GM19043 (cell line): ENCODE measurements around the gene BCCIP.

Experiments used
- ATAC-seq: cut with Tn5 transposase; IDR thresholded peaks from one replicate; pipeline ENCODE4 v1.9.1; 2021; ENCODE audit warnings: low read depth; ENCODE audit not compliant: unreplicated experiment

Gene BCCIP

DNA sequence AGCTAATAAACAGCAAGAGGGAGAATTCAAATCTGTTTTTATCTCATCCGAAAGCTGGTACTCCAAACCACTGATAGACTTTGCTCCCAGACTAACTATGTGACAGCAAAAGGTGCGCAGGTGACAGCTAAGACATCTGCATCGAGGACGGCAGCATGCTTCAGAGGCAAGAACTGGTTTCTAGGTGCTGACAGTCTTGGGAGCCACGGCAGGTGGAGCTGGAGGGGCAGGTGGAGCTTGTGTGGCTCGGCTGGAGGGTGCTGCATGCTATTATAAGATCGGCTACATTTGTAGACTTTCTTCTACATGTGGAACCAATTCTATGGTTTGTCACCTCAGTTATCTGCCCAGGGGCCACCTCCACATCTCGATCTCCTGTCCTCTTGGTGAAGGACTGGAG lies 25.9 kb upstream of the BCCIP start:
- no peak for ATAC-seq

DNA sequence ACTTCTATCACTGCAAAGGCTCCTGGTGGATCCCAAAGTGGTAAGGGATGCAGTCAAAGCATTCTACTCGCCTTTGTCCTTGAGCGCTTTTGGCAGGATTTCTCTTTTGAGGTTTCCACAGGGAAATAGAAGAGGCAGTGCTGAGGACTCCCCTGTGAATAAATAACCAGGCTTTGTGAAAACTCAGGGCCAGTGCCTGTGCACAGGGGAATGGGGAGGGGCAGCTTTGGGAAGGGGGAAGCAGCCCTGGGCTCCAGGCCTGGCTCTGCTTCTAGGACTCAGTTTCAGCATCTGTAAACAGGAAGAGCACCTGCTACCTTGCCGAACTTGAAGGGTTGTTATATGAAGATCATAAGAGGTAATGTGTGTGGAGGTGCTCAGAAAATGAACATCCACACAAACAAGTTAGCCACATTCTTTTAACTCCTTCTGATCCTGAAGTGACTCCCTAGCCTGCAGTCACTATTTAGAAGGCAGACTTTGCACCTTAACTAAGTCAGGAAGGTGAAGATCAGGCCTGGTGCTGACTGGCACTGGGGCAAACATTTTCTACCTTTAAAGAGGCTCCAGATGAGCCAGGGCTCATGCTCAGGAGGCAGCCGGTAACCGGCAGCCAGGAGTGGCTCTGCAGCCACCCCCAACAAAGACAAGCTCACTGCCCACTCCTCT lies 25.2 kb upstream of the BCCIP start:
- no peak for ATAC-seq

DNA sequence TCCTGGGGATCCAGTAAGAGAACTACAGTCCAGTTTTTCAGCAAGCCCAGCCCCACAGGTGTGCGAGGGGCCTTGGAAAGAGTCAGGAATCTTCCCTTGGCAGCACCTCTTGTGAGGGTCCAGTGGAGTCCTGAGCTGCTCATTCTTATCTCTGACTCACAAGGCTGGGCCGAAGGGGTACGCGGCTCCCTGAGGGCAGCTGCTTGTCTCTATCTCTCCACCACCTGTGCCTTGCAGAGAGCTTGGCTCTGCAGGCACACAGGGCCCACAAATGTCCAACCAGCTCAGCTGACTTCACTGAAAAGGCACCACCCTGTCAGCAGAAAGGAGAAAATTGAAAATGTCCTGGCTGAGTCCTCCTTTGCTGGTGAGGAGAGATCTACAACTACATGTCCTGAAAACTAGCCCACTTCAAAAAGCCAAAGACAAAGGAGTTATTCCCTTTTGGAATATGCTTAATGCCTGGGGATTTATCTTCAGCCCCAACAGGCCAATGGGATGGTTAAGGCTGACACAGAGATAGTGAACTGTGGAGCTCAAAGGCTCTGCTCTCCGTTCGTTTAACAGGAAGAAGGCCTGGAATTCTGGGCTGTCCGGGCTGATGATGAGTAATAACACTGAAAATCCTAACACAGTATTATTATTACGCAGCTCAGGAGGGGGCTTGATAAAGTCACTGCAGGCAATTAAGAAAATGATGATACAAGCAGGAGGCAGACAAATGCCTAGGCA lies 23.7 kb upstream of the BCCIP start:
- no peak for ATAC-seq

DNA sequence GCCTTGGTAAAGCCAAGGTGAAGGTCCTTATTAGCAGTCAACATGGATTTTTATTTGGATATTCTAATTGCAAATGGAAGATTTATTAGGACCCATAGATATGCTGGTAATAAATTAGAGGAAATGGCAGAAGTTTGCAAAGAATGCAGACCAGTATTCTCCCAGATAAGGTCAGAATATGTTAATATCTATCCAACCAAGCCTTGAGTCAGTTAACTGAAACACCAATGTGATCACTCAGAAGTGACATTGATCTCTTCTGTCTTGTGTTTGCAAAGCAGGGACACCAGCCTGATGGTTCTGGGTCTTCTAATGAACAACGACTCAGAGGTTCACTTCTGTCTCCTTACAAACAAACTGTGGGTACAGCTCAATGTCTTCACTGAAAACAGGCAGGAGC lies 21.8 kb upstream of the BCCIP start:
- no peak for ATAC-seq

DNA sequence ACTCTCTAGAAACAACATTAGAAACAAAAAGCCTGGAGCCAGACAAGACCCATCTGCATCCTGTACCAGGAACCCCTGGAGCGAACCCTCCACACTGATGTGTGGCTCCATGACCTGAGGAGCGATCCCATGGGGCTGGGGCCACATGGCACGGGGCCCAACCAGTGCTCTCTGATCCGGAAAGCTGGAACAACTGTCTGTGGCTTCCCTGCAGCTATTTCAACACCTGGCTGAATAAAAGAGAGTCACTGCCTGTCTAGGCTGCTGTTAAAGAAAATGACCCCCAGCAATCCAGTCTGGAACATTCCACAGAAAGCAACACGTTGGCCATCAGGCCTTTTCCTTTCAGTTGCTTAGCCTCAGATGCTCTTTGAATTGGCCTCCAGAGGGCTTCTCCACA lies 21.2 kb upstream of the BCCIP start:
- no peak for ATAC-seq

DNA sequence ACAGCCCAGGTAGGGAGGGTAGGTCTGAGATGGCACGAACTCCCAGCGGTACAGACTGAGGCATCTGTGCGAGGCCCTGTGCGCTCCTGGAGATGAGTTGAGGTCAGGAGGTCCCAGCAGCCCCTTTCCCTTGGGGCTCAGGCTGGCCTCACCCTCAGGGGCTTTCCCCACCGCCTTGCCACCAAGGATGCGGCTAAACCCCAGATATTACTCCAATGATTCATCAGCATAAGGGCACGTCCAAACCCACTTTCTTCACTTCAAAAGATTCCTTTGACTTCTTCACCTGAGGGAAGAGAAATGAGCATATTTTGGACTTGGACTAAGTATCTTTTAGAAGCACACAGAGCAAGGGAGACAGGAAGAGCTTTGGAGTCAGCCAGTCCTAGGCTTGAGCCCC lies 20.6 kb upstream of the BCCIP start:
- ATAC-seq: no peak

DNA sequence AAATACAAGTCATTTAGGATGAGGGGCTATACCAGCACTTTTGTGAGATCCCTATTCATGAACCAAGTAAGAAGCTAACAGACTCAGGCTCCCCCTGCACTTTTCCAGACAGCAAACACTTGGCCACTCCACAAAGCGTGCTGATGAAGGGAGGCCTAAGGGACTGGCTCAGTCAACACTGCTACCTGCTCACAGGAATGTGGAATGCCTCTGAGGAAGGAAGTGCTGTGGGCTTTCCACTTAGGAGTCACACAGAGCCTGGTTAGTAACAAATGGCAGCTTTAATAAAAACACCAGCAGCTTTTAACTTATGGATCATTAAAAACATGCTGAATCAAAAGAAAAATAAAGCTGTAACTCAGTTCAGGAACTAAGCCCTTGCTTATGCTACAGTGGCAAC lies 15.3 kb upstream of the BCCIP start:
- ATAC-seq: no peak

DNA sequence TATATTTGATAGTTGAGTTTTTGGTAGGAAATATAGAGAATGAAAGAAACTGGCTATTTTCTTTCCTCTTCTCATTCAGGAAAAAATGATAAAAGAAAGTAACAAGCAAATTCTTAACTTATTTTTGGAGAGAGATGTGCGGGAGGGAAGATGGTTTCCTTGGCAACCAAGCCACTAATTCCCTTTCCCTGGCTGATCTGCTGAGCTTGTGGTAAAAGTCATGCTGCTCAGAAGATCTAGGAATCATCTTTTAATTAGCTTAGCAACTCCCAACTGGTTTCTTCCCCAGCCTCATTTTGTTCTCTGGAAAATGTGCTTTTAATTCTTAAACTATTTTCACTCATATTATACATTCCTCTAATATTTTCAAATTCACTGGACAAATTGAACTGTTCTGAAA lies 12.1 kb upstream of the BCCIP start:
- no peak for ATAC-seq

DNA sequence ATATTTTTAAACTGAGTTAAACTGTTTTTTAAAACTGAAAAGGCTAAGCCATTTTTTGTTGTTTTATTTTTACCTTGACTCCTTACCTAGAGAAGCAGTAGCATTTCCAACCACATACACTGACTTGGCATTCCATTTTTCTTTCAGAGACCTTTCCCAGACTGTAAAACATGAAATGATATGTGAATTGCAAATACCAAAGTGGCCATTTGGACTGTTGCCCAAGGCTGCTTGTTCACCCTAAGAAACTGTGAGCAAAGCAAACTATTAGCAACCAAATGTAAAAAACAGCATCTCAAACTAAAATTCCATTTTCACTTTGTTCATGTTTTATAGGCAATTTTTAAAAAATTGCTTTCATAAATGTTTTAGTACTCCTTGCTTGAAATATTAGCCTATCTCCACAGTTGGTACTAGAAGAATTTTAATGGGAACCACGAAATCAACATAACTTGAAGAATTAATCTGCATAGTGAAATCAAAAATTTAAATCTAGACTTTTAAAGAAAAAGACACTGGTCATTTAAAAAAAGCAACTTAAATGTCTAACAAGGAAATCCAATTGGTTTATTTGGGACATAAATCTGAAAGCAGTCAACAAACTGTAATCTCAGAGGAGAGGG lies 11.1 kb upstream of the BCCIP start:
- no peak for ATAC-seq

DNA sequence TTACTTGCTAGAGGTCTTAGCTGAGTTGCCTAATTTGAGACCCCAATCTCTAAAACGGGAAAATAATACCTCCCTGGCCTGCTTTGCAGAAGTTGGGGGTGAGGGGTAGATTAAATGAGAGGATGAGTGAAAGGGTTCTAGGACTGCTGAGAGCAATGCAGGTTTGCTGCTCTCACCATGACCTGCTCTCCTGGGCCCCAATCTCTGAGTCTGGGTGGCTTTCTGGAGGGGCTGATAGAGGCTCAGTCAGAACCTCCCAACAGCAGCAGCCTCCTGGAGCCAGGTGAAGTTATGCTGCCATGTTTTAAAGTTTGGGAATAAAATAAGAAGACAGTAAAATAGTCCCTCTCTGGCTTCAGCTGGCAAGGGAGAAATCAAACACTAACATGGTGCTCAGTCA lies 7.6 kb upstream of the BCCIP start:
- no peak for ATAC-seq

DNA sequence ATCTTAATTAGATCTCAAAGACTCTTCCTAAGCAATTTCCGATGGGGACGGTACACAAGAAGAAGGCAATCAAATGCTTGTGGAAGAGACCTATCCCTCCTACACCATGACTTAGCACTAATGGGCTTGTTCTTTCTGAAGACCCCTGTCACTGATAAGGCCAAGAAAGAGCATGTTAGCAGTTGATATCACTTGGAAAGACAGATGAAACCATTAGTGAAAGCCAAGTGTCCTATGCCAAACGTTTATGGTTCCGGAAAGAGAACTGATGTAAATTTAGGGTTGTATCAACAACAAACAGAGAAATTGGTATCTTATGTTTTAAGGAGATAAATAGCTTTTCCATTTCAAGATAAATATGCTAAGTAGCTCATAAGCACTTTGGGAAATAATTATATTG lies 6.8 kb upstream of the BCCIP start:
- no peak for ATAC-seq

DNA sequence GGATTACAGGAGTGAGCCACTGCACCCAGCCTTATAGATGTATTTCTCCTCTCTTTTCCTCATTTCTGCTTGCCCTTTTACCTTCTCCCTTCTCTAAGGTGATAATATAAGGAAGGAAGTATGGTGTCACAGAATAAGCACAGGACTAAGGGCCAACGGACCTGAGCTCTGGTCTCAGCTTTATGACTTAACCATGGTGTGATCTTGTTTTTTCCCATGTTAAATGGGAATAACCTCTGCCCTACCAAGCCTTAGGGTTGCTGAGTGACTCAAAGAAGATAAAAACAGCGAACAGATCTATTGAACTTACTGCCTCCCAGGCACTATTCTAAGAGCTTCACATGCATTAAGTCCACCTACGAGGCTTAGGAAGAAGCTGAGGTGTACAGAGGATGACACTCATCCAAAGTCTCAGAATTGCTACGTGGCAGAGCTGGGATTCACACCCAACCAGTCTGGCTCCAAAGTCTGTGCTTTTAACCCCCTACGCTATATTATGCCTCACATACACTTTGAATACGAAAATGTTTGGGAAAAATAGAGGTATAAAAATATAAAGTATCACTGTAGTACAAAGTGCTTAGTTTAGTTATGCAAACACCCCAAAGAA lies 5.9 kb upstream of the BCCIP start:
- ATAC-seq: no peak

DNA sequence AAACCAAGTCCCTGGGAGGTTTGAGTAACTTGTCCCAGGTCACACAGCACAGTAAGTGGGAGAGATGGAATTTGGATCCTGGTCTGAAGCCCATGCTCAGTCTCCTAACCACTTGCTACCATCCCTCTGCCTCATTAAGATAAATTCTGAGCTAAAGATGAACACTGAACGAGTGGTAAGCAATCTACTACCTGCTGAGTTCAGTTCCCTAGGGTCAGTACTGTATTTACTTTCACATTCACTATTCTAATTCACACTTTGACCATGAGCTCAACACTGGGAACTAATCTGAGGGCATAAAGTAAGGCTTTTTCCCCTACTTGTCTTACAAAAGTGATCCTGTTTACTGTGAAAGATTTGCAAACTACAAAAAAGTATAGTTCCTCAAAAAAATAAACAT lies 2.6 kb upstream of the BCCIP start:
- ATAC-seq: peak; percentile 67

DNA sequence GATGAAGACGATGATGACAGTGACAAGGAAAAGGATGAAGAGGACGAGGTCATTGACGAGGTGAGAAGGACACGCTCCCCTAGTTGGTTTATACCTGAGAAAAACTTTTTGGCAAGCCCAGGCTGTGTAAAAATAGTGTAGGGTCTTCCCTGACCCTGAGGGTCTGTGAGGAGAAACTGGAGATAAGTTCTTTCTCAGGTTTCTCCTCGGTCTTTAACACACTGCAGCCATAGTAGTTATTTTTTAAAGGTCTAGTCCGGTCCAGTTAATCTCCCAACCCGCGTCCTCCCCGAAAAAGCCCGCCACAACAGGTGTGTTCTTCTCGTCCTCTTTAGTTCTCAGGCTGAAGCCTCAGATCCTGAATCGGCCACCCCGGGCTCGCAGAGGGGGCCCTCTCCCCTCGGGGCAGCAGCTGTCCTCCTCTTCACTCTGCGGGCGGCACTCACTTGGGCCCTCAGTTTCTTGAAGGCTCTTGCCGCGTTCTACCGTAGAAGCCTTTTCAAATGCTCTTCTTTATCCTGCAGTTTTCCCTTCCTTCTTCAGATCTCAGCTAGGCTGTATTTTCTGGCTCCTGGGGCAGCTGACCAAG lies 411 bp downstream of the BCCIP start:
- ATAC-seq: no peak

DNA sequence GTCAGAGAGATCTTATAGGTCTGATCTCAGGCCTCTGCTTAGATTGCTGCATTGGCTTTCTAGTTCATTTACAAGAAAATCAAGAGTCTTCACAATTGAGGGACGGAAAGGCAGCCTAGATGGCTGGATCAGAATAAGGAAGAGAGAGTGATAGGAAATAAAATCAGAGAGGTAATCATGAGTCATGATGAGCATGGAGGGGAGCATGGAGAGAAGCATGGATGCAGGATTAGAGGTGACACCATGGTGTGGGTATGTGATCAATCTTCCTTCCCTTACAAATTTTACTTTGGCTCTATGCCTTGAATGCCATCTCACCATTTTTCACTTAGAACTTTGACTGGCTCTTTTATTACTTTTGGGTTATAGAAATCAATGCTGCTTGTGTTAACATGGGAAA lies 1.4 kb downstream of the BCCIP start:
- ATAC-seq: no peak

DNA sequence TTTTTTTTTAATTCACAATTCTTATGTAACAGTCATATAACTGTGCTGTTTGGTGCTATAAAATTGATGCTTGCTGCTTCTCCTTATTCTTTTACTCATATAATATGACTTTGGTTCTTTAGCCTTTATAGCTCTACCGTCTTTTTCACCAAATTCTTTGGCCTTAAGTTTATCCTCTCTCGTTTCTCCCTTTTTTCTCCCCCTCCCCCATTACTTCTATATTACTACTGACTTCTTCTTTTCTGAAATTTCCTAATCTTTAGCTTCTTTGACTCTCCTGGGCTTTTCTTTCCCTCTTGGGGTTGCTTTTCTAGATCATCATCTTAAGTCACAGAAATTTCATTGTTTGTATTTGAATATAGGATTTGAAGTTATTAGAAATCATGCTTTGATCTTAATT lies 3.8 kb downstream of the BCCIP start:
- no peak for ATAC-seq

DNA sequence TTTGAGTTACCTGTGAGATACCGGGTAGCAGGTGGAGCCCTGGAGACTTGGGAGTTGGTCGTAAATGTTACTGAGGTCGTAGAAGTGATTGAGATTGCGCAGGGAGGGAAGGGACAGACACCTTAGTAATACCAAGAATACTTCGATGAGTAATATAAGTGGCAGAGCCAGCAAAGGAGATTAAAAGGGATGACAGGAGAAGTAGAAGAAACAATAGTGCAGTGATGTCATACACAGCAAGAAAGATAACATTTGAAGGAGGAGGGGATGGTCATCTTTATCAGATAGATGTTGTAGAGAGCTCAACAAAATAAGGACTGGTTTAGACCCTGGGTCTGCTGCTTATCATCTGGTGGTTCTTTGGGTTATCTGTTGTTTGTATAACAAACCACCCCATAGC lies 5.0 kb downstream of the BCCIP start:
- ATAC-seq: no peak

DNA sequence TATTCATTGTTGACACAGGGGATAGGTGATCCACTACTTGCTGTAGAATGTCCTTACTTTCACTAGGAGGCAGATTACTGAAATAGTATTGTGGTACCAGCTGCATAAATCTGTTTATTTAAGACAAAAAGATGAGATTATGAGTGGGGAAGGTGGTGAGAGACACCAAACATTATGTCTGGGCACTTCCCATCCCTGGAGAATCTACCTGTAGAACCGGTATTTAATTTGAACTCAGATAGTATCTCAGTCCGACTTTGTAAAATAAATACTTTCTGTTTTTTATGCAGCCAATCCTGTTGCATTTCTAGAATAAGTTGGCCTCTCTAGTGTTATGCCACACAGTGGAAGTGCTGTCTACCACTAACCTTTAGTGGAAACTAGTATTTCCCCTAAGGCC lies 13.4 kb downstream of the BCCIP start:
- no peak for ATAC-seq

DNA sequence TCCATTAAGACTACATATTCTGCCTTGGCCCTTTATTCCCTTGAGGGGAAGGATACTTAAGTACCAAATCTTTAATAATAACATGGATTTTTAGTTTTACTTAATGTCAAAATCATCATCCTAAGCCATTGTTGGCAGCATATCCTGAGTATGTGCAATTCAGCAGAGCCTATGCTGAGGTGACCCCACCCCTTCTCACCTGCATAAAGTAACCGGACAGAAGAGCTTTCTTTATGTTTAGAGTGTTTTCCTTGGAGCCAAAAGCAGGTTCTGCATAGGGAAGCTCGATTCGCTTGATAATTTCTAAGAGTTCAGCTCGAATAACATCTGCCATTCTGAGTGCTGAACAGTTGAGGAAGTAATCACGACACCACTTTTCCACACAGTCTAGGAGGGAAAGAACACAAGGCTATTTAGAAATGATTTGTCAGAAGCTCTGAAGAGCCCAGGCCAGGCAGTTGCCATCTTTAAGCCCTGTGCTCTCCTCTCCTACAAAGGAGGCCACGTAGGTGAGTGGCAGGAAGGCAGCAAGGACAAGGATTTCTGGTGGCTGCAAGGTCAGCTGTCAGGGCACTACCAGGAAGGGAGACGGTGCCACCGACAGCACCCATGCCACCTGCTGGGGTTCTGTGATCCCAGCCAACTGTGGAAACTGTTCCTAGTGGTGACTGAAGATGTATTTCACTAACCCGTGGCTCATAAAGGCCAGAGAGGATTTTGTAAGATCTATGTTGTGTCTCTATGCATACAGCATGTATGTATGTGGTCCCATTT lies 15.6 kb downstream of the BCCIP start:
- no peak for ATAC-seq

DNA sequence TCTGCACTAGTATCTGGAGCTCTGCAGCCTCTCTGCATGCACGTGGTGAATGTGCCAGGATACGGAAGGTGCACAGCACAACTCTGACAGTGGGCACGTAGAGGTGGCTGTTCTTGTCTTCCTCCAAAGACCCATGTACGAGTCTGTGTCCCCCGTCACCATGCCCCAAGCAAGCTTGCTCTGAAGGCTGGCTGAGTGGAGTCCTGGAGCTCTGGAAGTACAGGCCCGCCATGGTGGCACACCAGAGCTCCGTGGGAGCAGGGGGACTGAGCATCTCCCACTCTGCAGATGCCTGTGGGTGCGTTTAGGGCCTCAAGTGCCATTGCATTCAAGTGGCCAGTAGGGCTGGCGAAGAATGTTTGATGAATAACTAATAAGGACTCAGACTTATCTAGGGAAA lies 17.1 kb downstream of the BCCIP start:
- ATAC-seq: no peak

DNA sequence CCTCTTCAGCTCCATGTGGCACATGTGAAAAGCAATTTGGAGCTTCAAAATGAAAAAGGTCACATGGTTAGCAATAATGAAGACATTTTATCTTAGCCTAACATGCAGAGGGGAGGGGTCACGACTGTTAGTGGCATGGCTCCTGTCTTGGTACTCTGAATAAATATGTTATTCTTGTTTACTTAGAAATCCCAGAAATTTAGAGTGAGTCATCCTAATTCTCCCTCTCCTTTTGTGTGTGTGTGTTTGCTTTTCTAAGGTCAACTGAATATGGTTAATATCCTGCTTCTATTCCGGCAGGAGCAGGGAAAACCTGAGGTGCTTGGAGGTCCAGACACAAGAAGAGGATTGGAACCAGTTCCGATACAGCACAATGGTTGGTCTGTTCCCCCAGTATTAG lies 17.6 kb downstream of the BCCIP start:
- ATAC-seq: no peak
